Measurements from ENCODE around the gene MED23.

Gene MED23

GRCh38 chr6:131627724-131628682 lies at the start of gene MED23:
TSS of gene MED23 (minus strand) at chr6:131628242. CDS start at chr6:131628049, 193 bp downstream.
- H3K9me3 ChIP-seq, result no peaks in the 10 kb centered on the region
- peak; percentile 84 for TF ChIP-seq CTCF (IDR thresholded peaks at IDR 0.05)
- peaks cover 12 to 13% of the 10 kb centered on the region in 2 experiments for H3K4me1 ChIP-seq (ENCODE audit: control insufficient read depth in 1 of 2, insufficient read depth in 1 of 2, low read depth in 1 of 2, low read length in 1 of 2)
- peaks cover 28% of the 10 kb centered on the region for H3K36me3 ChIP-seq
- H3K4me3 ChIP-seq (ENCODE audit: low read depth in 1 of 2, low read length in 1 of 2), result peak within 1 kb of the TSS; percentile 79
- H3K27ac ChIP-seq, result peak within 1 kb of the TSS; percentile 88
- no peaks in the 10 kb centered on the region for H3K27me3 ChIP-seq

GRCh38 chr6:131673184-131673583 lies 45.1 kb upstream of the MED23 start:
- TF ChIP-seq CTCF (IDR thresholded peaks at IDR 0.05), result no peak
- Histone ChIP-seq H3K4me1 (ENCODE audit: control insufficient read depth in 1 of 2, insufficient read depth in 1 of 2, low read depth in 1 of 2, low read length in 1 of 2) (no peaks in the 10 kb centered on the region), H3K4me3 (ENCODE audit: low read depth in 1 of 2, low read length in 1 of 2) (no peak overlapping the region), H3K27me3 (no peaks in the 10 kb centered on the region), H3K36me3 (no peaks in the 10 kb centered on the region), H3K9me3 (no peaks in the 10 kb centered on the region), H3K27ac (no peak overlapping the region)

GRCh38 chr6:131669891-131670290 lies 41.8 kb upstream of the MED23 start:
- H3K4me1 ChIP-seq (ENCODE audit: control insufficient read depth in 1 of 2, insufficient read depth in 1 of 2, low read depth in 1 of 2, low read length in 1 of 2), result no peaks in the 10 kb centered on the region
- H3K27ac ChIP-seq, result no peak overlapping the region
- no peaks in the 10 kb centered on the region for H3K36me3 ChIP-seq
- no peak for TF ChIP-seq CTCF (IDR thresholded peaks at IDR 0.05)
- H3K9me3 ChIP-seq, result no peaks in the 10 kb centered on the region
- no peaks in the 10 kb centered on the region for H3K27me3 ChIP-seq
- H3K4me3 ChIP-seq (ENCODE audit: low read depth in 1 of 2, low read length in 1 of 2), result no peak overlapping the region

- Histone ChIP-seq H3K4me1 (ENCODE audit: control insufficient read depth in 1 of 2, insufficient read depth in 1 of 2, low read depth in 1 of 2, low read length in 1 of 2) (no peaks in the 10 kb centered on the region), H3K4me3 (ENCODE audit: low read depth in 1 of 2, low read length in 1 of 2) (no peak overlapping the region), H3K36me3 (no peaks in the 10 kb centered on the region), H3K27me3 (no peaks in the 10 kb centered on the region), H3K27ac (no peak overlapping the region), H3K9me3 (no peaks in the 10 kb centered on the region)
- no peak for TF ChIP-seq CTCF (IDR thresholded peaks at IDR 0.05)
Observed at GRCh38 chr6:131663578-131664165, 35.6 kb upstream of the MED23 start.

- H3K36me3 ChIP-seq, result no peaks in the 10 kb centered on the region
- no peaks in the 10 kb centered on the region for H3K4me1 ChIP-seq (ENCODE audit: control insufficient read depth in 1 of 2, insufficient read depth in 1 of 2, low read depth in 1 of 2, low read length in 1 of 2)
- H3K9me3 ChIP-seq, result no peaks in the 10 kb centered on the region
- no peaks in the 10 kb centered on the region for H3K27me3 ChIP-seq
- no peak for TF ChIP-seq CTCF (IDR thresholded peaks at IDR 0.05)
- H3K27ac ChIP-seq, result no peak overlapping the region
- no peak overlapping the region for H3K4me3 ChIP-seq (ENCODE audit: low read depth in 1 of 2, low read length in 1 of 2)
Observed at GRCh38 chr6:131660195-131660594, 32.2 kb upstream of the MED23 start.
